Hepatocyte (in vitro differentiated cells): Measurements from ENCODE around the gene TMEM239. TPM values are rescaled to one million over a fixed set of nuclear protein-coding genes. Genes with fewer than 3 reads are reported as not detected.

Experiments
- DNase-seq: peaks from one replicate; pipeline ENCODE4 v3.0.0-alpha.2; 2016; ENCODE audit warnings: low spot score
- H2AFZ ChIP-seq: fragments of 200-600 bp; sonication (generic); 2 replicates; pipeline ENCODE4 v1.6.0; 2016; ENCODE audit warnings: antibody characterized with exemption, mild to moderate bottlenecking
- H3K27ac ChIP-seq: fragments of 200-600 bp; sonication (generic); 2 replicates; pipeline ENCODE4 v1.5.1; 2016; ENCODE audit warnings: mild to moderate bottlenecking
- H3K27me3 ChIP-seq: fragments of 200-600 bp; sonication (generic); 2 replicates; pipeline ENCODE4 v1.6.1; 2016
- H3K36me3 ChIP-seq: fragments of 200-600 bp; sonication (generic); replicated peaks from 2 replicates; pipeline ENCODE4 v1.5.1; 2016; ENCODE audit warnings: low read depth; ENCODE audit not compliant: insufficient read depth
- H3K4me1 ChIP-seq: fragments of 200-600 bp; sonication (generic); 2 replicates; pipeline ENCODE4 v1.5.1; 2016; ENCODE audit warnings: mild to moderate bottlenecking, moderate library complexity; ENCODE audit not compliant: insufficient read depth
- H3K4me2 ChIP-seq: fragments of 200-600 bp; sonication (generic); 2 replicates; pipeline ENCODE4 v1.6.0; 2016
- H3K4me3 ChIP-seq: fragments of 200-600 bp; sonication (generic); 2 replicates; pipeline ENCODE4 v1.5.1; 2016; ENCODE audit warnings: mild to moderate bottlenecking
- H3K79me2 ChIP-seq: fragments of 200-600 bp; sonication (generic); 2 replicates; pipeline ENCODE4 v1.6.0; 2017; ENCODE audit warnings: mild to moderate bottlenecking
- H3K9me2 ChIP-seq: fragments of 200-600 bp; sonication (generic); replicated peaks from 2 replicates; pipeline ENCODE4 v1.6.0; 2017; ENCODE audit warnings: mild to moderate bottlenecking; ENCODE audit not compliant: insufficient read depth
- H3K9me3 ChIP-seq: fragments of 200-600 bp; sonication (generic); 2 replicates; pipeline ENCODE4 v1.5.1; 2016; ENCODE audit warnings: low read depth, mild to moderate bottlenecking
- H4K20me1 ChIP-seq: fragments of 200-600 bp; sonication (generic); 2 replicates; pipeline ENCODE4 v1.6.0; 2016; ENCODE audit warnings: mild to moderate bottlenecking; ENCODE audit not compliant: insufficient read depth, poor library complexity, severe bottlenecking
- EZH2 ChIP-seq: fragments of 200-600 bp; sonication (generic); IDR thresholded peaks from 2 replicates; pipeline ENCODE4 v1.6.1; 2016; ENCODE audit warnings: antibody characterized with exemption, mild to moderate bottlenecking, borderline replicate concordance
- EZH2phosphoT487 ChIP-seq: fragments of 200-600 bp; sonication (generic); IDR thresholded peaks from one replicate; pipeline ENCODE4 v1.6.1; 2018; ENCODE audit warnings: antibody characterized with exemption, mild to moderate bottlenecking, low read depth, moderate library complexity; ENCODE audit not compliant: unreplicated experiment, severe bottlenecking
- WGBS: methylation state at CpG from one replicate; pipeline ENCODE4 v1.1.6; 2016; ENCODE audit warnings: low lambda C conversion rate; ENCODE audit errors: missing lambda C conversion rate; 5-methylcytosine and 5-hydroxymethylcytosine counted together
- polyA plus RNA-seq: library from polyadenylated mRNA; unstranded; fragments of >200 nt; fragmentation: Nextera tagmentation; extraction: Ambion mirVana; gene quantifications from 2 replicates; pipeline ENCODE4 v1.2.1, GENCODE V29; 2016
- total RNA-seq: library from RNA; depleted of rRNA; stranded (reverse); fragments of >200 nt; gene quantifications from 2 replicates; pipeline ENCODE4 v1.2.3, GENCODE V29; 2014
- TF ChIP-seq, protein P1 (sequence below): fragments of 200-600 bp; sonication (generic); IDR thresholded peaks from 2 replicates; pipeline ENCODE4 v1.5.1; 2016; ENCODE audit warnings: antibody characterized with exemption, mild to moderate bottlenecking; ENCODE audit not compliant: poor library complexity

TMEM239 gene
- total and polyA plus RNA-seq, 2 experiments from 2014 or later, result not detected

GRCh38 chr20:2798095-2798805 is 17.9 kb upstream of the TMEM239 start:
- Histone ChIP-seq H3K4me3 (no peak overlapping the region), H3K4me2 (no peak overlapping the region), H4K20me1 (no peaks in the 10 kb centered on the region), H3K36me3 (no peaks in the 10 kb centered on the region), H3K27ac (no peak overlapping the region), H3K4me1 (peaks cover 3% of the 10 kb centered on the region), H3K9me3 (no peaks in the 10 kb centered on the region), H3K27me3 (peaks cover 36% of the 10 kb centered on the region), H3K9me2 (no peaks in the 10 kb centered on the region), H3K79me2 (no peaks in the 10 kb centered on the region), H2AFZ (no peak overlapping the region)
- no peak for DNase-seq
- TF ChIP-seq EZH2, result no peak
- TF ChIP-seq EZH2phosphoT487, result no peak
- TF ChIP-seq, protein P1, sequence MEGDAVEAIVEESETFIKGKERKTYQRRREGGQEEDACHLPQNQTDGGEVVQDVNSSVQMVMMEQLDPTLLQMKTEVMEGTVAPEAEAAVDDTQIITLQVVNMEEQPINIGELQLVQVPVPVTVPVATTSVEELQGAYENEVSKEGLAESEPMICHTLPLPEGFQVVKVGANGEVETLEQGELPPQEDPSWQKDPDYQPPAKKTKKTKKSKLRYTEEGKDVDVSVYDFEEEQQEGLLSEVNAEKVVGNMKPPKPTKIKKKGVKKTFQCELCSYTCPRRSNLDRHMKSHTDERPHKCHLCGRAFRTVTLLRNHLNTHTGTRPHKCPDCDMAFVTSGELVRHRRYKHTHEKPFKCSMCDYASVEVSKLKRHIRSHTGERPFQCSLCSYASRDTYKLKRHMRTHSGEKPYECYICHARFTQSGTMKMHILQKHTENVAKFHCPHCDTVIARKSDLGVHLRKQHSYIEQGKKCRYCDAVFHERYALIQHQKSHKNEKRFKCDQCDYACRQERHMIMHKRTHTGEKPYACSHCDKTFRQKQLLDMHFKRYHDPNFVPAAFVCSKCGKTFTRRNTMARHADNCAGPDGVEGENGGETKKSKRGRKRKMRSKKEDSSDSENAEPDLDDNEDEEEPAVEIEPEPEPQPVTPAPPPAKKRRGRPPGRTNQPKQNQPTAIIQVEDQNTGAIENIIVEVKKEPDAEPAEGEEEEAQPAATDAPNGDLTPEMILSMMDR, result no peak
- WGBS, result 92% methylated on average over 19 of the region's 19 CpGs

DNA sequence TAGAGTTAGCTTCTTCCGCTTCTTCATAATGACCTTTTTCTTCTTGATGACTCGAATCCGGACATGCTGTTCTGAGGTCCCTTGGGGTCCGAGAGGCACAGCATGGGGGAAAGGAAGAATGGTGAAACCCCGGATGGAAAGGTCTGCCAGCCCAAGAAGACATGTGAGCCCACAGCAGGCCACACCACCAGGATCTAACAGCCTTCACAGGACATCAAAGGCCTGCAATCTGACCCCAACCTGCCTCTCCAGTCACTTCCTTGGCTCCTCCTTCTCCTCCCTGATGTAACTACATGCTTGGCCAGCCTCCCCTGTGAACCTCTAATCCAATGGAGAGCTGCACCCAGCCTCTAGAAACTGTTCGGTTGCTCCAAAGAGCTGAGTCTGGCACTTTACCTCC is 17.4 kb upstream of the TMEM239 start:
- Histone ChIP-seq H3K4me2 (peak overlapping the region; percentile 81), H3K9me3 (no peaks in the 10 kb centered on the region), H3K79me2 (no peaks in the 10 kb centered on the region), H3K4me1 (peaks cover 3% of the 10 kb centered on the region), H2AFZ (no peak overlapping the region), H3K36me3 (no peaks in the 10 kb centered on the region), H3K27ac (no peak overlapping the region), H3K4me3 (no peak overlapping the region), H4K20me1 (no peaks in the 10 kb centered on the region), H3K27me3 (peaks cover 41% of the 10 kb centered on the region), H3K9me2 (no peaks in the 10 kb centered on the region)
- DNase-seq, result no peak
- 83% methylated on average over 6 of the region's 6 CpGs for WGBS
- TF ChIP-seq EZH2phosphoT487 (no peak), EZH2 (no peak)
- TF ChIP-seq, protein P1, result no peak

DNA sequence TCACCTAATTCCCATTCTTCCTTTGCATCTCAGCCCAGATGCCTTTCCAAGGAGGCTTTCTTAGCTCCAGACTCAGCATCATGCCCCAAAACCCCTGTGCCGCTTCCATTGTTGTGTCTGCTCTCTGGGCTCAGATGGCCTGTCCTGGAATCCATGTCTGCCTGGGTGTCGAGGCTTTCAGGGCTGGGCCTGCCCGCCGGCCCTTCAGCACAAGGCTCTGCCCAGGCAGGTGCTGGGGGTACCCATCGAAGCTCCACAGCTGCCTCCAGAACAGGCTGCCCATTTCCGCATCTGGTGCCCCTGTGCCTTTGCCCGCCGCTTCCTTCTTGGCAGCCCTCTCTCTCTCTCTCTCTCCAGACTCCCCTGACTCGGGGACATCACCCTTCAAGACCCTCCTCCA is 16.9 kb upstream of the TMEM239 start:
- no peaks in the 10 kb centered on the region for H3K9me3 ChIP-seq
- TF ChIP-seq EZH2 (no peak), EZH2phosphoT487 (no peak)
- TF ChIP-seq, protein P1, result no peak
- H3K4me2 ChIP-seq, result peak overlapping the region; percentile 81
- H3K4me3 ChIP-seq, result no peak overlapping the region
- DNase-seq, result no peak
- H3K4me1 ChIP-seq, result peaks cover 3% of the 10 kb centered on the region
- H4K20me1 ChIP-seq, result no peaks in the 10 kb centered on the region
- peak overlapping the region; percentile 89 for H3K27ac ChIP-seq
- H3K27me3 ChIP-seq, result peaks cover 46% of the 10 kb centered on the region
- H3K36me3 ChIP-seq, result no peaks in the 10 kb centered on the region
- no peak overlapping the region for H2AFZ ChIP-seq
- no peaks in the 10 kb centered on the region for H3K9me2 ChIP-seq
- 65% methylated on average over 9 of the region's 9 CpGs for WGBS
- no peaks in the 10 kb centered on the region for H3K79me2 ChIP-seq
